GM10266 (cell line): ENCODE results near the gene TPRG1L.

Experiments
- DNase-seq: peaks from one replicate; pipeline ENCODE4 v3.0.0; 2012; ENCODE audit errors: extremely low spot score
- TF ChIP-seq, protein P1 (sequence below): IDR thresholded peaks from 2 replicates; pipeline ENCODE4 v1.5.1; 2012; ENCODE audit warnings: mild to moderate bottlenecking, low read depth; ENCODE audit not compliant: control insufficient read depth, insufficient read depth; ENCODE audit errors: missing control alignments

Gene TPRG1L

GRCh38 chr1:3650248-3651025, 25.6 kb downstream of the TPRG1L start:
- TF ChIP-seq, protein P1, sequence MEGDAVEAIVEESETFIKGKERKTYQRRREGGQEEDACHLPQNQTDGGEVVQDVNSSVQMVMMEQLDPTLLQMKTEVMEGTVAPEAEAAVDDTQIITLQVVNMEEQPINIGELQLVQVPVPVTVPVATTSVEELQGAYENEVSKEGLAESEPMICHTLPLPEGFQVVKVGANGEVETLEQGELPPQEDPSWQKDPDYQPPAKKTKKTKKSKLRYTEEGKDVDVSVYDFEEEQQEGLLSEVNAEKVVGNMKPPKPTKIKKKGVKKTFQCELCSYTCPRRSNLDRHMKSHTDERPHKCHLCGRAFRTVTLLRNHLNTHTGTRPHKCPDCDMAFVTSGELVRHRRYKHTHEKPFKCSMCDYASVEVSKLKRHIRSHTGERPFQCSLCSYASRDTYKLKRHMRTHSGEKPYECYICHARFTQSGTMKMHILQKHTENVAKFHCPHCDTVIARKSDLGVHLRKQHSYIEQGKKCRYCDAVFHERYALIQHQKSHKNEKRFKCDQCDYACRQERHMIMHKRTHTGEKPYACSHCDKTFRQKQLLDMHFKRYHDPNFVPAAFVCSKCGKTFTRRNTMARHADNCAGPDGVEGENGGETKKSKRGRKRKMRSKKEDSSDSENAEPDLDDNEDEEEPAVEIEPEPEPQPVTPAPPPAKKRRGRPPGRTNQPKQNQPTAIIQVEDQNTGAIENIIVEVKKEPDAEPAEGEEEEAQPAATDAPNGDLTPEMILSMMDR, result no peak
- DNase-seq, result no peak

- peak; percentile 61 for DNase-seq
- TF ChIP-seq, protein P1, result no peak
These were observed 26.5 kb downstream of the TPRG1L start for GRCh38 chr1:3651026-3651929.

- TF ChIP-seq, protein P1, result no peak
- peak; percentile 85 for DNase-seq
These were observed 27.2 kb downstream of the TPRG1L start, which contains the start of gene TP73 for GRCh38 chr1:3651930-3652547. TP73 (plus strand) TSS chr1:3652516; CDS start chr1:3682366, 29,850 bp downstream.

- TF ChIP-seq, protein P1, result no peak
- no peak for DNase-seq
These were observed 27.9 kb downstream of the TPRG1L start for GRCh38 chr1:3652548-3653285.

DNA sequence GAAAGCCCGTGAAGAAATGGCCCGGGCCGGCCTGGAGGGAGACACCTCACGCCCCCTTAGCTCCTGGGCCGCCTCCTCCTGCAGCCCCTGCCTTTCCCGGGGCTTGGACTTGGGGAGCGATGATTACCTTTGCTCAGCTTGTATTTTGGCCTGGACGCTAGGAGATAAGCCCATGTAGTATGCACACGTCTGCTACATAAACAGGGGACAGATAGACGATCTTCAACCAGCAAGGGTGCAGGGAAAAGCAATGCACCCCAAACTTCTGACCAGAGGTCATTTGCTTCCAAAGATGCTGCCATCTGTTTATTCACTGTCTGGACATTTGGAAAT, 28.4 kb downstream of the TPRG1L start:
- no peak for DNase-seq
- TF ChIP-seq, protein P1, result no peak

- TF ChIP-seq, protein P1, result no peak
- DNase-seq, result no peak
These were observed 29.9 kb downstream of the TPRG1L start for GRCh38 chr1:3654549-3655281.
